Astrocyte (in vitro differentiated cells and primary cell): ENCODE results near the gene ATF2.

ENCODE experiments used
- CTCF ChIP-seq: IDR thresholded peaks from 2 replicates; pipeline ENCODE4 v1.5.1; 2011; ENCODE audit warnings: low read depth, mild to moderate bottlenecking, inconsistent platforms, low read length, moderate library complexity; ENCODE audit not compliant: insufficient read depth
- EZH2 ChIP-seq: IDR thresholded peaks from 2 replicates; pipeline ENCODE4 v1.6.1; 2012; ENCODE audit warnings: mild to moderate bottlenecking, low read length, inconsistent platforms; ENCODE audit not compliant: insufficient read depth

DNA sequence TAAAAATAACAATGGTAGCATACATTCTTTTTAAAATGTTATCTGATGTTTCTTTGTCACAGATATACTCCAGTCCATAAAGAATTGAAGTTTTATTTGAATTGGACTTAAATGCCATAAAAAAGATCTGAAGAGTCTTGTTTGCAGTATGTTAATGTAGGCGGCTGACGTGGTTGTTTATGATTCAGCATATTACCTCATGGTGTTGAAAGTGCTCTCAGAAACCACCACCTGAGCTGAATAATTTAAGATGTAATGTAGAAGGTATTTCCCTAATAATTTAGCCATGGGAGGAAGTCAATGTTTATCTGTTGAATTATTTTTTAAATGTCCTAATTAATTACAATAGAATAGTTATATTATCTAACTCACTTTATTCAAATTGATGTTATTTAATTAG is 104.3 kb downstream of the ATF2 start:
- TF ChIP-seq CTCF (no peak), EZH2 (no peak)
